GM21528 (cell line): ENCODE measurements around the gene AMMECR1L.
"Not testable (repeated sequence)": the region's sequence is repeated elsewhere in the genome, so short reads cannot be mapped to it uniquely, and the experiment has no call there.

Experiments
- ATAC-seq: cut with Tn5 transposase; IDR thresholded peaks from one replicate; pipeline ENCODE4 v1.9.1; 2021; ENCODE audit warnings: mild to moderate bottlenecking, moderate library complexity; ENCODE audit not compliant: unreplicated experiment, low FRiP score

Gene AMMECR1L

GRCh38 chr2:127843677-127844076 is 42.1 kb downstream of the AMMECR1L start:
- ATAC-seq = no peak

GRCh38 chr2:127841466-127842178 is 44.1 kb downstream of the AMMECR1L start:
- no peak for ATAC-seq

- no peak for ATAC-seq
Observed at GRCh38 chr2:127840893-127841292, 44.9 kb downstream of the AMMECR1L start.

GRCh38 chr2:127834951-127835350 is 50.8 kb downstream of the AMMECR1L start:
- ATAC-seq = no peak

GRCh38 chr2:127829845-127830246 is 55.9 kb downstream of the AMMECR1L start:
- ATAC-seq = peak; percentile 97

- not testable (repeated sequence) for ATAC-seq
Observed at GRCh38 chr2:127826708-127827107, 59.0 kb downstream of the AMMECR1L start.

- ATAC-seq = no peak
Observed at GRCh38 chr2:127826047-127826446, 59.7 kb downstream of the AMMECR1L start.

- ATAC-seq = no peak
Observed at GRCh38 chr2:127820080-127820668, 65.6 kb downstream of the AMMECR1L start.

GRCh38 chr2:127818794-127819425 is 66.8 kb downstream of the AMMECR1L start:
- no peak for ATAC-seq

GRCh38 chr2:127818241-127818640 is 67.5 kb downstream of the AMMECR1L start:
- no peak for ATAC-seq

GRCh38 chr2:127814677-127815076 is 71.1 kb downstream of the AMMECR1L start:
- no peak for ATAC-seq

GRCh38 chr2:127812441-127812840 is 73.3 kb downstream of the AMMECR1L start:
- not testable (repeated sequence) for ATAC-seq
